ENCODE data around the gene PTCD2.

DNA sequence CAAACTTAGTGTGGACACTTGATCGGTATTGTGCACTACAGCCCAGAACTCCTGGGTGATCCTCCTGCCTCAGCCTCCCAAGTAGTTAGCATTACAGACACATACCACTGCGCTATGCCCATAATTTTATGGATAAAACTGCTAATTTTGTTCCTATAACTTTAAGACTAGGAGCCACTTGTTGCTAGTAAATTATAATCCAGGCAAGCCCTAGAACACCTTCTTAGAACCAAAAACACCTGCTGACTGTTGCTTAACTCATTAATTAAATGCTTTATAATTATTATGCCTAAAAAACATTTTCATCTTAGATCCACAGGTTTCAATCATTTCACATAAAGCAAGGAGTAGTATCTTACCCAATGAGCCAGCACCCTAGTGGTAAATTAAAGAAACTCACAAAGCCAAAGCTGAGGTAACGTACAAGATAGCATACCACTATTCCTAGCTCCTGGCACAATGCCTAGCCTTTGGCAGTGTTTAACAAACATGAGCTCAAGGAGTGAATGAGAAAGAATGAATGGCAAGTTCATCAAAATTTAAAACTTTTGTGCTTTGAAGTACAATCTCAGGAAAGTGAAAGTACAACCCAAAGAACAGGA lies 5.5 kb upstream of the PTCD2 start:
- TF ChIP-seq, protein P1, sequence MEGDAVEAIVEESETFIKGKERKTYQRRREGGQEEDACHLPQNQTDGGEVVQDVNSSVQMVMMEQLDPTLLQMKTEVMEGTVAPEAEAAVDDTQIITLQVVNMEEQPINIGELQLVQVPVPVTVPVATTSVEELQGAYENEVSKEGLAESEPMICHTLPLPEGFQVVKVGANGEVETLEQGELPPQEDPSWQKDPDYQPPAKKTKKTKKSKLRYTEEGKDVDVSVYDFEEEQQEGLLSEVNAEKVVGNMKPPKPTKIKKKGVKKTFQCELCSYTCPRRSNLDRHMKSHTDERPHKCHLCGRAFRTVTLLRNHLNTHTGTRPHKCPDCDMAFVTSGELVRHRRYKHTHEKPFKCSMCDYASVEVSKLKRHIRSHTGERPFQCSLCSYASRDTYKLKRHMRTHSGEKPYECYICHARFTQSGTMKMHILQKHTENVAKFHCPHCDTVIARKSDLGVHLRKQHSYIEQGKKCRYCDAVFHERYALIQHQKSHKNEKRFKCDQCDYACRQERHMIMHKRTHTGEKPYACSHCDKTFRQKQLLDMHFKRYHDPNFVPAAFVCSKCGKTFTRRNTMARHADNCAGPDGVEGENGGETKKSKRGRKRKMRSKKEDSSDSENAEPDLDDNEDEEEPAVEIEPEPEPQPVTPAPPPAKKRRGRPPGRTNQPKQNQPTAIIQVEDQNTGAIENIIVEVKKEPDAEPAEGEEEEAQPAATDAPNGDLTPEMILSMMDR (IDR thresholded peaks at IDR 0.05; ENCODE audit: insufficient read depth, low read length): no peak
- TF ChIP-seq, protein P2, sequence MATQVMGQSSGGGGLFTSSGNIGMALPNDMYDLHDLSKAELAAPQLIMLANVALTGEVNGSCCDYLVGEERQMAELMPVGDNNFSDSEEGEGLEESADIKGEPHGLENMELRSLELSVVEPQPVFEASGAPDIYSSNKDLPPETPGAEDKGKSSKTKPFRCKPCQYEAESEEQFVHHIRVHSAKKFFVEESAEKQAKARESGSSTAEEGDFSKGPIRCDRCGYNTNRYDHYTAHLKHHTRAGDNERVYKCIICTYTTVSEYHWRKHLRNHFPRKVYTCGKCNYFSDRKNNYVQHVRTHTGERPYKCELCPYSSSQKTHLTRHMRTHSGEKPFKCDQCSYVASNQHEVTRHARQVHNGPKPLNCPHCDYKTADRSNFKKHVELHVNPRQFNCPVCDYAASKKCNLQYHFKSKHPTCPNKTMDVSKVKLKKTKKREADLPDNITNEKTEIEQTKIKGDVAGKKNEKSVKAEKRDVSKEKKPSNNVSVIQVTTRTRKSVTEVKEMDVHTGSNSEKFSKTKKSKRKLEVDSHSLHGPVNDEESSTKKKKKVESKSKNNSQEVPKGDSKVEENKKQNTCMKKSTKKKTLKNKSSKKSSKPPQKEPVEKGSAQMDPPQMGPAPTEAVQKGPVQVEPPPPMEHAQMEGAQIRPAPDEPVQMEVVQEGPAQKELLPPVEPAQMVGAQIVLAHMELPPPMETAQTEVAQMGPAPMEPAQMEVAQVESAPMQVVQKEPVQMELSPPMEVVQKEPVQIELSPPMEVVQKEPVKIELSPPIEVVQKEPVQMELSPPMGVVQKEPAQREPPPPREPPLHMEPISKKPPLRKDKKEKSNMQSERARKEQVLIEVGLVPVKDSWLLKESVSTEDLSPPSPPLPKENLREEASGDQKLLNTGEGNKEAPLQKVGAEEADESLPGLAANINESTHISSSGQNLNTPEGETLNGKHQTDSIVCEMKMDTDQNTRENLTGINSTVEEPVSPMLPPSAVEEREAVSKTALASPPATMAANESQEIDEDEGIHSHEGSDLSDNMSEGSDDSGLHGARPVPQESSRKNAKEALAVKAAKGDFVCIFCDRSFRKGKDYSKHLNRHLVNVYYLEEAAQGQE (IDR thresholded peaks at IDR 0.05; ENCODE audit: insufficient replicate concordance, low read depth): no peak
- TF ChIP-seq POLR2AphosphoS5 (IDR thresholded peaks at IDR 0.05; ENCODE audit: low read depth) (no peak), GABPA (IDR thresholded peaks at IDR 0.05; ENCODE audit: low read depth) (no peak), SPI1 (IDR thresholded peaks at IDR 0.05; ENCODE audit: borderline replicate concordance, low read depth) (no peak)

All from HL-60 (cell line).